ENCODE measurements around the gene RMND1.

Gene RMND1

GRCh38 chr6:151400473-151400872, 51.5 kb downstream of the RMND1 start:
- TF ChIP-seq, protein P1, sequence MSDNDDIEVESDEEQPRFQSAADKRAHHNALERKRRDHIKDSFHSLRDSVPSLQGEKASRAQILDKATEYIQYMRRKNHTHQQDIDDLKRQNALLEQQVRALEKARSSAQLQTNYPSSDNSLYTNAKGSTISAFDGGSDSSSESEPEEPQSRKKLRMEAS (IDR thresholded peaks at IDR 0.05; ENCODE audit: low read depth, low read length), result no peak
- no peak for TF ChIP-seq POLR2A (IDR thresholded peaks at IDR 0.05; ENCODE audit: extremely low read depth, insufficient read length)
- TF ChIP-seq MYC (IDR thresholded peaks at IDR 0.05; ENCODE audit: low read depth, low read length), result no peak
- TF ChIP-seq CTCF (IDR thresholded peaks at IDR 0.05; ENCODE audit: low read depth, low read length), result no peak
- no peak overlapping the region for H3K4me3 ChIP-seq (ENCODE audit: low read depth, low read length)
- DNase-seq (ENCODE audit: low read depth), result no peak

DNA sequence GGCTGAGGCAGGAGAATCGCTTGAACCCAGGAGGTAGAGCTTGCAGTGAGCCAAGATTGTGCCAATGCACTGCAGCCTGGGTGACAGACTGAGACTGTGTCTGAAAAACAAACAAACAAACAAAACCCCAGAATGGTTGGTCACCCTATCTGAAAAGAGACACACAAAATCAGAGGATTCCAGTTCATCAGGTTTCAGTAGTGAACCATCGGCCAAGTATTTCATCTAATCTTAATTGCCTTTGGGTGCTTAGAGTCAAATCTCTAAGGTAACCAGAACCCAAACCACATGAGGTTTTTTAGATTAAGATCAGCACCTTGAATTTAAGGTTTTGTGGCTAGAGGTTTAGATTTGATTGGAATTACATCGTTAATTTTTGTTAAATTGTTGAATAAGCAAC, 52.2 kb downstream of the RMND1 start:
- TF ChIP-seq CTCF (IDR thresholded peaks at IDR 0.05; ENCODE audit: low read depth, low read length) (no peak), MYC (IDR thresholded peaks at IDR 0.05; ENCODE audit: low read depth, low read length) (no peak), POLR2A (IDR thresholded peaks at IDR 0.05; ENCODE audit: extremely low read depth, insufficient read length) (no peak)
- TF ChIP-seq, protein P1 (IDR thresholded peaks at IDR 0.05; ENCODE audit: low read depth, low read length), result no peak
- no peak overlapping the region for H3K4me3 ChIP-seq (ENCODE audit: low read depth, low read length)
- DNase-seq (ENCODE audit: low read depth), result no peak

DNA sequence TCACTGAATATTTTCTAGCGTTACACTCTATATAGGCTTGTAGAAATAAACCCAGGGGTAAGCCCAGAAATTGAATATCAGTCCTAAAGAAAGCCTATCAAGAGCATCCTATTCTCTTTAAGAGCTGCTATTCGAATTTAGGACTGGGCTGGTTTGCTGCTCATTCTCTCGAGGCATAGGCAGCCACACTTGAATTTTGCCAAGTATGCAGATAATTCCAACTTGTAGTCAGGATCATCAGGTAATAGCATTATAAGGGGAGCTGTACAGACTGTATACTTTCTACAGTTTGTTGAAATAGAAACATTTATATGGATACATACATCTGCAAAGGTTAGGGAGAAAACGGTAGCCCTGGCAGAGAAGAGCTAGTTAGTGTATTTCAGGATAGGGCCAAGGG, 58.5 kb downstream of the RMND1 start:
- TF ChIP-seq MYC (IDR thresholded peaks at IDR 0.05; ENCODE audit: low read depth, low read length) (no peak), POLR2A (IDR thresholded peaks at IDR 0.05; ENCODE audit: extremely low read depth, insufficient read length) (no peak), CTCF (IDR thresholded peaks at IDR 0.05; ENCODE audit: low read depth, low read length) (no peak)
- TF ChIP-seq, protein P1 (IDR thresholded peaks at IDR 0.05; ENCODE audit: low read depth, low read length), result no peak
- H3K4me3 ChIP-seq (ENCODE audit: low read depth, low read length), result peak overlapping the region; percentile 94
- DNase-seq (ENCODE audit: low read depth), result no peak

GRCh38 chr6:151392427-151392826, 59.5 kb downstream of the RMND1 start:
- H3K4me3 ChIP-seq (ENCODE audit: low read depth, low read length), result peak overlapping the region; percentile 94
- no peak for DNase-seq (ENCODE audit: low read depth)
- TF ChIP-seq CTCF (IDR thresholded peaks at IDR 0.05; ENCODE audit: low read depth, low read length) (no peak), POLR2A (IDR thresholded peaks at IDR 0.05; ENCODE audit: extremely low read depth, insufficient read length) (no peak), MYC (IDR thresholded peaks at IDR 0.05; ENCODE audit: low read depth, low read length) (no peak)
- TF ChIP-seq, protein P1 (IDR thresholded peaks at IDR 0.05; ENCODE audit: low read depth, low read length), result no peak

DNA sequence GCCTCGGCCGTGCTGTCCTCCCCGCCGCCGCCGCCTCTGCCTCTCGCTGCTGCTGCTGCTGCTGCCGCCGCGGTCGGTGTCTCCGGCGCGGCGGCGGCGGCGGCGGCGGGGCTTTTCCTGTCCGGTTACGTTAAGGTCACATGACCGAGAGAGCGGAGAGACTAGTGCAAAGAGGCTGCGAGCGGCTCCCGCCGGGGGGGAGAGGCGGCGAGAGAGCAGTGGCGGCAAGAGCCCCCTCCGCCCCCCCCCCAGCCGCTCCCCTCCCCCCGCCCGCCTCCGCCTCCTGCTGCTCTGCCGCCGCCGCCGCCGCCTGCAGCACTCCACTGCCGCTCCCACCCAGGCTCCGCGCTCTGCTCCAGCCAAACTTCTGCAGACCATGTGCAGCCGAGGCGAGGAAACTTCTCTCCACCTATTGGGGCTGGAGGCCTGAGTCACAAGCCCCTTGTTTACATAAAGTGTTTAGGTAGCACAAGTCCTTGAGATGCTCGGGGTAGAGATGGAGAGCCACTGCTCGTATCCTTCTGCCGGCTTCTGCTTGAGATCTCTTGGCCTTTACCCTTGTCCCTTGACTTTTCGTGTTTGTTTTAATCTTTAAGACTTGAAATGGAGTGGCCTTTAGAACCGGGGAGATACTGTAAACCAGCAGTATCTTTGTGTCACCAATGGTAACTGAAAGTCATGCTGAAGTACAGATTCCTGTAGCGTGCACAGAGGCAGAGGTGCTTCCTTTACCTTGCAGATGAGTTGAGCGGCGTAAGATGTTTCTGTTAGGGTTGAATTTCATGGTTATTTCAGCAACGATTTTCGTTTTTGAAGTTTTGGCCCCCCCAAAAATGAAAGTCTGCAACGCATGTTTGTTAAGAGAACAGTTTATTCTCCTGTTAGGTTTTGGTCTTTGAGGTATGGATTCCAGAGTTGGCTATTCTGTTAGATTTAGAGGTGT, 60.2 kb downstream of the RMND1 start, which contains the start of gene ZBTB2:
TSS of gene ZBTB2 (minus strand) at position 89 of the 943 bp plus-strand sequence. CDS start 17,922 bp downstream, outside the sequence.
- peak within 1 kb of the TSS; percentile 94 for H3K4me3 ChIP-seq (ENCODE audit: low read depth, low read length)
- TF ChIP-seq MYC (IDR thresholded peaks at IDR 0.05; ENCODE audit: low read depth, low read length), result peak; percentile 51; the same call in 1 of the 2 replicates
- TF ChIP-seq POLR2A (IDR thresholded peaks at IDR 0.05; ENCODE audit: extremely low read depth, insufficient read length), result peak; percentile 33
- TF ChIP-seq CTCF (IDR thresholded peaks at IDR 0.05; ENCODE audit: low read depth, low read length), result no peak
- TF ChIP-seq, protein P1 (IDR thresholded peaks at IDR 0.05; ENCODE audit: low read depth, low read length), result peak; percentile 55
- DNase-seq (ENCODE audit: low read depth), result peak; percentile 84
